ENCODE results near the gene GRID2. TPM values are rescaled to one million over a fixed set of nuclear protein-coding genes. Genes with fewer than 3 reads are reported as not detected.

Gene GRID2
- total and polyA plus RNA-seq, 10 of the 15 experiments (the other 5 are each of a cell fraction or from before 2014, with no cell fraction given), result not detected

GRCh38 chr4:92996533-92996932 lies 692.8 kb downstream of the GRID2 start (continued):
- TF ChIP-seq RELB (IDR thresholded peaks at IDR 0.05; ENCODE audit: low read depth), result no peak

- POLR2A ChIA-PET, result no interaction called here
- RAD21 ChIA-PET (ENCODE audit: unreplicated experiment), result no interaction called here
- in situ Hi-C loops (cut with MboI), result no loop called here
- intact Hi-C loops (cut with micrococcal nuclease; ENCODE audit: unreplicated experiment), result no loop called here
- BruUV-seq (replicated peaks), result no TSS peak
- Histone ChIP-seq H3K27ac (ENCODE audit: control insufficient read depth, insufficient read depth) (no peak overlapping the region), H3K36me3 (ENCODE audit: control insufficient read depth in 2 of 2, insufficient read depth in 2 of 2, low read length in 1 of 2) (no peaks in the 10 kb centered on the region), H3K4me3 (no peak overlapping the region), H3K79me2 (ENCODE audit: control insufficient read depth, insufficient read depth, low read length) (no peaks in the 10 kb centered on the region), H3K27me3 (replicated peaks in 1 of 2; ENCODE audit: control insufficient read depth in 2 of 2, insufficient read depth in 2 of 2, low read length in 1 of 2) (no peaks in the 10 kb centered on the region), H3K9ac (ENCODE audit: control insufficient read depth, insufficient read depth, low read length) (no peak overlapping the region), H3K4me1 (ENCODE audit: control insufficient read depth, insufficient read depth, low read length) (no peaks in the 10 kb centered on the region), H2AFZ (ENCODE audit: control insufficient read depth, low read depth, low read length) (no peak overlapping the region), H3K4me2 (ENCODE audit: control insufficient read depth, insufficient read depth) (no peak overlapping the region), H3K9me3 (replicated peaks; ENCODE audit: control insufficient read depth, insufficient read depth, low read length) (no peaks in the 10 kb centered on the region), H4K20me1 (ENCODE audit: control insufficient read depth, insufficient read depth) (no peaks in the 10 kb centered on the region)
- SMC1A ChIA-PET (ENCODE audit: uncharacterized antibody, unreplicated experiment), result interaction anchor here (0.8 kb wide), 1 partner anchor 429 kb away, joined by 4 read pairs; no protein-coding TSS in a partner anchor
- no peak for FAIRE-seq
- no peak for DNase-seq (ENCODE audit: low read depth, low spot score)
- no peak for ATAC-seq
- TF ChIP-seq IKZF2 (IDR thresholded peaks at IDR 0.05) (no peak), ZBTB40 (IDR thresholded peaks at IDR 0.05; ENCODE audit: borderline replicate concordance) (no peak), STAT3 (IDR thresholded peaks at IDR 0.05; ENCODE audit: low read depth, low read length) (no peak), PKNOX1 (IDR thresholded peaks at IDR 0.05) (no peak)
- CTCF ChIA-PET, result interaction anchor here (1.1 kb wide), 1 partner anchor 12 kb away, joined by 3 read pairs; no protein-coding TSS in a partner anchor
Measured at GRCh38 chr4:93000910-93001309, 697.1 kb downstream of the GRID2 start.

Data from GM12878 (cell line).